GM12892 (cell line): ENCODE results near the gene ZBTB1.

Source experiments
- POLR2A ChIP-seq: IDR thresholded peaks from 2 replicates; pipeline ENCODE4 v1.6.1; 2011; ENCODE audit warnings: low read depth, low read length, control low read depth
- TAF1 ChIP-seq: IDR thresholded peaks from 2 replicates; pipeline ENCODE4 v1.6.1; 2011; ENCODE audit warnings: low read depth, mild to moderate bottlenecking, control low read depth, low read length, borderline replicate concordance

DNA sequence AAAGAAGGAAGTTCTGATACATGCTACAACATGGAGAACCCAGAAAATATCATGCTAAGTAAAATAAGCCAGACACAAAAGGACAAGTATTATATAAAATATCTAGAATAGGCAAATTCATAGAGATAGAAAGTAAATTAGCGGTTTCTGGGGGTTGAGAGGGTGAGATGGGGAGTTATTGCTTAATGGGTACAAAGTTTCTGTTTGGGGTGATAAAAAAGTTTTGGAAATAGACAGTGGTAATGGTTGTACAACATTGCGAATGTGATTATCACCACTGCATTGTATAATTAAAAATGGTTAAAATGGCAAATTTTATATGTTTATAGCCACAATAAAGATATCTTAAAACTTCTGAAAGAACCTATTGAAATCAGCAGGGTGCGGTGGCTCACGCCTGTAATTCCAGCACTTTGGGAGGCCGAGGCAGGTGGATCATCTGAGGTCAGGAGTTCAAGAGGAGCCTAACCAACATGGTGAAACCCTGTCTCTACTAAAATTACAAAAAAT, 15.9 kb upstream of the ZBTB1 start:
- no peak for TF ChIP-seq POLR2A
- no peak for TF ChIP-seq TAF1
